DMS53 treated with DMSO at 0.1 percent for 48 hours (cell line): ENCODE data around the gene FHOD3.

Source experiments
- DNase-seq: peaks from one replicate; lab custom pipeline; 2025; ENCODE audit not compliant: unreplicated experiment; lab: John Stamatoyannopoulos, UW

Gene FHOD3

DNA sequence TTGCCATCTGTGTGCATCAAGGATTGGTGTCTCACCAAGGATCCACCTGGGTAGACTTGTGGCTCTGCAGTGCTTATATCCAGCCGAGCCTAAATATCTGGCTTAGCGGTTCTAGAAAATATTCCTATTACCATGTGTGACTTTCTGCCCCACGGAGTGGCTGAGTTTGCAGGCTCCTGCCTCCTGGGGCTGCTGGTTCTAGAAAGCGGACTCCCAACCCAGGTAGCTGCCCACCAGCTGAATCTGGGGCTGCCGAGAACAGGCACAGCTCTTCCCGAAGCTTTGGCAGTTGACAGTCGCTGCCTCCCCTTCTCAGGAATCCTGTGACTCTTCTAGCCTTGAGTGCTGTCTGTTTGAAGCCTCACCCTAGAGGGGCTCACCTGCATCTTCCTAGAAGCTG is 426.7 kb downstream of the FHOD3 start:
- no peak for DNase-seq

DNA sequence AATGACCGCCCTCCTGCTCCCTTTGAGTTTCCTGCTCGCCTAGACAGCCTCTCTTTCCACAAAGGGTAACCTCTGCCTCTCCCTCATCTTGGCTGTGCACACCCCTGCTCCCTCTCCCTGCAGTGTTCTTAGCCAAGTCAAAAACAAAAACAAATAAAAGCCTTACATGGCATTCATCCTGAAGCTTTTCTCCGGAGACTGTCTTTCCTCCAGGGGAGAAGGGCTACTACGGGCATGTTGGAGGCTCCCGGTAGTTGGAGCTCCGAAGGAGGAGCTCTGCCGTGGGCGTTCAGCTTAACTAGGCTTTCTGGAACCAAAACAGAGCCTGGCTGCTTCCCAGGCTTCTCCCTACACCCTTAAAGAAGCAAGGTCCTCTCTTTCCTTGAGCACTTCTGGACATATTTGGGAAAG is 427.1 kb downstream of the FHOD3 start:
- no peak for DNase-seq

DNA sequence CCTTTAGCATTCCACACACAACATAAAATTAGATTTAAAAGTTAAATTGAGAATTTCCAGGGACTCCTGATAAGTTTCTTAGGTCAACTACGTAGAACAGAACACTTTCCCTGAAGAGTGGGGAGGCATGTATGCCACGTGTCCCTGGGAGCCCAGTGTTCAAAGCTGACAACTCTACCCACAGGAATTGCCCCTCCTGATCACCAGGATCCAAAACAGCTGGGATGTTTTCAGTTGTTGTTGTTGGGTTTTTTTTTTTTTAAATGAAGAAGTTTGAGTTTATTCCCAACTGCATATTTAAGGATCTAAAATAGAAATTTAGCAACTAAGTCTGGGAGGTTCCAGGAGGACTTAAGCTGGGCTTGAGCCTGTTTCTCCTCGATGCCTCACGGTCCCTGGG is 430.8 kb downstream of the FHOD3 start:
- no peak for DNase-seq

DNA sequence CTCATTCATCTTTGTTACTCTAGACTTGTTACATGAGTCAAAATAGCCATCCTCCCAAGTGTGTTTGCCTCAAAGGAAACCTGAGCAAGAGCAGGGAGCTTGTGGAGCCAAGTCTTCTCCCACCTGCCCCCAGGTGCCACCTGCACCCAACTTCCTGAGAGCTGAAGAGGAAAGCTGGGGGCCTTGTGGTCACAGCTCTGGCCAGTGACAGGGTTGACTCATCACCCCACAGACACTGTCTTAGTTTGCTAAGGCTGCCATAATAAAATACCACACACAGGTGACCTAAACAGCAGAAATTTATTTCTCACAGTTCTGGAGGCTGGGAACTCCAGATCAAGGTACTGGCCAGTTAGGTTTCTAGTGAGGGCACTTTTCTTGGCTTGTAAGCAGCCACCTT is 431.7 kb downstream of the FHOD3 start:
- DNase-seq: no peak

DNA sequence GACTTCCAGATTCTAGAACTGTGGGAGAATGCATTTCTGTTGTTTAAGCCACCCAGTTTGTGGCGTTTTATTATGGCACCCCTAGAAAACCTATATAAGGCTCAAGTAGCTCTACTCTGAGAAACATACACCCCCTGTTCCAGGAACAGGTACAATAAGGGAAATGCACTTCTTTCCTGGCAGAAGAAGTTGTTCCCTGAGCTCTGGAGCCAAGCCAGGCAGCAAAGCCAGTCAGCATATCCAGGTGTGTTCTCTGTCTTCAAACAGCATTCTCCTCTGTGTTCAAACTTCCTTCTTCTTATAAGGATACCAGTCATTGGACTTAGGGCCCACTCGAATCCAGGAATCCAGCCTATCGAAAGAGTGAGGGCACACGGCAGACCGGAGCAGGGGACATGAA is 434.8 kb downstream of the FHOD3 start:
- no peak for DNase-seq

DNA sequence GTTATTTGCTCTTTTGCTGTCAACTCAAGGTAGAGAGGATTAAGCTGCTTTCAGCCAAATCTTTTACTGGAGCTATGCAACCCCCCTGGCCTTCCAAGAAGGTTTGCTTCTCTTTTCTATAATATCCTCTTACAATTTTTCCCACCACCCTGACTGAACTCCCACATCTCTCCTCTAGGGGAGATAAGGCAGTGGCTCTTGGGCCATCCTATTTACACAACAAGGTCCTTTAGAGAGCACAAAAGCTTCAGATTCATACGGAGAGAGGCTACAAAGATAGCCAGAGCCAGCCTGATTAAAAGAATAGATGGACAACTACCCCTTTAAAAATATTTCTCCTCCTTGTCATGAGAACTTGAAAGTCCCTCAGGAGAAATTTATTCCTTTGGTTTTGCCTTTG is 435.6 kb downstream of the FHOD3 start:
- no peak for DNase-seq

DNA sequence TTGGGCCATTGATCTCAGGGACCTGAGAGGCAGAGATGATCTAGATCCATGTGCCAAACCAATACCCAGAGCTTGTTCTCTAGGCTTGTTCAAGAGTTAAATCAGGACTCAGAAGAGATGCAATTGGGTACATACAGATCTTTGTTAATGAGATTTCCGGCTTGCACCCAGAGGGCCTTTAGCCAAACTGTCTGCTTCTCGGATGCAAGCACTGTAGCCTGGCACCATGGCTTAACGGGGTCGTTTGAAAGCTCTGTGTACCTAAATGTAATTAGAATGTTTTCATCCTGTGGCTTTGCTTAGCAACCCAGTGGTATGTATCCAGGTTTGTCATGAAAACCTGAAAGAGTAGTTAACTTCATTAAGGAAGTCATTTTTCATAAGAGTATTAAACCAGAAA is 437.1 kb downstream of the FHOD3 start:
- no peak for DNase-seq

DNA sequence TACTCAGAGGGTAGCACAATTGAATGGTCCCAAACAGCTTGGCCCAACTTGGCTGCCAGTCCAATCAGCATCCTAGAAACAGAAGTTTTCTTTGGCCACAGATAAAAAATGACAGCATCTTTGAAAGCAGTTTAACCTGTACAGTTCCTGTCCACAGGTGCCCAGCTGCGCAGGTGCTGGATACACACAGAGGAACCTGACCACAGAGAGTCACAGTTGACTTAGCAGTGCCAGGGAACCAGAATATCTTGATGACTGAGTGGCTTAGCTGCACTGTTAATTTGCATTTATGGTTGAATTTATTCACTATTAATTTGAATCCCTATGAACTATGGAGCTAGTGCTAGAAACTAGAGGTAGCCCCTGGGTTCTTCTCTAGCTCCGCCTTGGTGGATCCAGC is 437.6 kb downstream of the FHOD3 start:
- DNase-seq: no peak

DNA sequence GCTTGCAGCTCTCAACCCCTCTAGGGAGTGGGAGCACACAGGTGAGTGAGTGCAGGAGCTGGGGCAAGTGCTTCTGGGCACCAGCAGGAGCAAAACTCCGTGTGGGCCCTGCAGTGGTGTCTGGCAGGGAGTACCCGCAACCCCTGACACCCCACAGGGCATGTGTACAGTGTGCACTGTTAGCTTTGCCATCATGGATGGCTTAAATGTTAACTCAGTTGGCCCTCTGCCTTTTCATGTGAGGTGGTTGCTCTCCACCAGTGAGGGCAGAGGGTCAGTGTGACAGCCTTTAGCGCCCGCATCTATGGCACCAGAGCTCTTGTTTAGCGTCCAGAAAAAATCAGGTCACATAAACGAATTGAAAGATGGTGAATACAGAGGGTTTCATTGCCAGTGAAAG is 438.6 kb downstream of the FHOD3 start:
- no peak for DNase-seq

DNA sequence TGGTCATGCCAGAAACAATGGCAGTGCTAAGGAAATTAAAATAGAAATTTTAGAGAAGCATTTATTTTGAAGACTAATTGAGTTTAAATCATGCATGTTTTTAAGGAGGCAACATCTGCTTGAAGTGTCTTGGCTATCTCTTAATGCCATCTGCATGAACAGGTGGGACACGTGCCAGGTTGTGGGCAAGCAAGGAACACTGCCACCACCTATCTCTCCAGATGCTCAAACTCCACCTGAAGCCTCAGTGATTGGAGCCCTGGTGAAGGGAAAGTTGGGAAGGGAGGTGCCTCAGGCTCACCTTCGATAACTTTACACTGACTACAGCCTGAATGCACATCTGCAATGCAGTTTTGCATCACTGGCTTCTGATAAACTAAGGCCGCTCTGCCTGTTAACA is 439.8 kb downstream of the FHOD3 start:
- DNase-seq: no peak

DNA sequence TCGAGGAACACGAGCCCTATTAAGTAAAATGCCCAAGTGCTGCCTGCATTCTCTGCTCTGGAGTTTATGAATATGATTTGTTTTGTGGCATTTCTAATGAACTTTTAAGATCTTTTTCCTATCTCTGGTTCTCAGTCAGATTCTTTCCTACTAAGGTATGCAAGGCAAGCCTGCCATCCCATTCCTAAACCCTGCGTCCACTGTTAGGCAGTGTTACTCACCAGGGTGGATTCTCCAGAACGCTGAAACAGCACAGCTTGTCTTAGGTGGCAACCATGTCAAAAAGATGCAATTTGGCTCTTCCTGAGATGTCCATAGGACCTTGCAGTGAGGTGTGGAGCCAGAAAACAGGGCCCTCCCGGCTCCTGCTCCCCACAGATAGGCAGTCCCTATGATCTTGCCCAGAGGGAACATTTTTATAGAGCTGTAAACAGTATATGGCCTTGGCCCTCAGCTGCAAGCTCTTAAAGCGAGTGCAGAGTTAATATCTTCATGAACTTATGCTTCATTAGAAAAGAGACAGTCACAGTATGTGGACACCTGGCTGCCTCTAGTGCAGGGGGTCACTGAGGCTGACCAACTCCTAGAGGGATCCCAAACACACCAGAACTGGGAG is 446.9 kb downstream of the FHOD3 start:
- no peak for DNase-seq

DNA sequence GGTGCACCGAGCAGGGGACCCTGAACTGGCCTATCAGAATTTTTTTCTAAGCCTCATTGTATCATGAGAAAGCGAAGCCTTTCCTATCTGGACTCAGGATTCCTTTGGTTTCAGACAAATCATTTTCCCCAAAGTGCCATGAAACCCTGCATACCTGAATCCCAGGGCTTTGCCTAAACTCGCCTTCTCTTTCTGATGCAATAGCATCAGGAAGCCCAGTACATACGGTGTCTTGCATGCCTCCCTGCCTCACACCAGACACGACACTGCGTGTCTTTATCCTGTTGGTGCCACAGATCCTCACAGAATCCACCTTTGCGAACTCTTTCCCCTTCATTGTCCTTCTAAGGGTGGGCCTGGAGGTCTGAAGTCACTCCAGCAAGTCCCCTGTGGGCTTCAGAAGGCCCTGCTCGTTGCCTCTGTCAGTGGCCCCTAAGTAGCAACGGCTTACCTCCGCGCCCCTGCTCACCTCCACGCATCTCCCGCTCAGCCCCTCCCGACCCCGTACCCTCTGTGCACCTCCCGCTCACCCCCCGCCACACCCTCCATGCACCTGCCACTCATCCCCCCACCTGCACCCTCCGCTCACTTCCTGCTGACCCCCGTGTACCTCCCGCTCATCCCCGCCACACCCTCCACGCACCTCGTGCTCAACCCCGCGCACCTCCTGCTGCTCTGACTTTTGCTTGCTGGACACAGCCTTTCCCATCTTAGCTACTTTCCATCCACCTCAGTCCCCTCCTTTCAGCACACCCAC is 447.9 kb downstream of the FHOD3 start:
- no peak for DNase-seq

DNA sequence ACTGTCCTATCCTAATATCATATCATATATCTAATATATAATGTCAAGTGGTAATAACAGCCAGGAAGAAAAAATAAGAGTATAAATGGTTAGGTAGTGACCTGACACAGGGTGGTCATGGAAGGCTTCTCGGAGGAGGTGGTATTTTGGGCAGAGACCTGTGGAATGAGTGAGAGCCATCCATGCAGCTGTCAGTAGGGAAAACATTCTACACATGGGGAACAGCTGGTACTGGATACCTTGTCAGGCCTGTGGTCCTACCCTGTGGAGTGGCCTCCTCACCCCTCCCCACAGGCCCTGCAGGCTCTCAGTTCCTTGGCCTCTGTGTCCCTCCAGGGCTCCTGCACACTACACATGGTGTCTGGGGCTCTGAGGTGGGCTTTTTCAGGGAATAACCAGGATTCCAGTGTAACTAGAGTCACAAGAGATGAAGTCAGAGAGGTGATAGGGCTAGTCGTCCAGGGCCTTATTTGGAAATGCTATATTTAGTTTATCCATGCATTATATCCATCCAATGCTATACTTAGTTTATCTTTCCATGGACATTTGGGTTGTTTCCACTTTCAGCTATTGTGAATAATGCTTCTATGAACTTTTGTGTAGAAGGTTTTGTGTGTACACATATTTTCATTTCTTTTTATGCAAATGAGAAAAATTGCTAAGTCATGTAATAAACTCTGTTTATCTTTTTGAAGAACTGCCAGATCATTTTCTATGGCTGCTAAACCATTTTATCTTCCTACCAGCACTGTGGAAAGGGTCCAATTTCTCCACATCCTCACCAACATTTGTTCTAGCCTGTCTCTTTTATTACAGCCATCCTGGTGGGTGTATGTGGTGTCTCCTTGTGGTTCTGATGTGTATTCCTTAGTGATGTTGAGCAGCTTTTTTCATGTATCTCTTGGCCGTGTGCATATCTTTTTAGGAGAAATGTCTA is 455.7 kb downstream of the FHOD3 start:
- no peak for DNase-seq

DNA sequence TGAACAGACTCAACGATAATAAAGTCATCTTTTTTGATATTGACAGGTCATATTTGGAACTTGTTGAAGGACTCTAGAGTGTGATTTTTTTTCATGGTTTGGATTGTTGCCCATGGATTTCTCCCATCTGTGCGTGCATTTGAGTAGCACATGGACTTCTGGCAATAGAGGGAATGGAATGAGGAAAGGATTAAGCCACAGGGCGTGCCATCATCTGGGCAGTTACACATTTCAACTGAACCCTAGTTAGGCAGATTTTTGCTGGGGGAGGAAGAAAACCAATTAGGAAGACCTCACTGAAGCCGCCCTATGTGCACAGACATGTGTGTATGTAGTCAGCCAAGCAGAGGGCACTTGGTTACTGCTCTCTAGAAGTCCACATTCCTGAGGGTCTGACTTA is 458.7 kb downstream of the FHOD3 start:
- DNase-seq: no peak

DNA sequence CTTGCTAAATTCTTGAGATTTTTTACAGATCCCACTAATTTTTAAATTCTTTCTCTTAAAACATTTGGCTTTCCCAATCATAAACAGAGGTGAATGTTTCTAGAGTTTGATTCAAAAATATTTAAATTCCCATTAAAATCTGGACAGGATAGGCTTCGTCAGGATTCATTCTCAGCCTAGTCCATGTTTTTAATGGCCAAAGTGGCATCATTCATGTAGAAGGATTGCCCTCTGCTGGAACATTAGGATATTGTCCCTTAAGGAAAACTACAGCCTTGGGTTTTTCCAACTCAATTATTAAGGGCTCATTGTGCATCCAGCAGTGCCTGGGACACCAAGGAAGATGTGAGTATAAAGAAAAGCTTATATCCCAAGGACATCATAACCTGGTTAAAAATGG is 459.6 kb downstream of the FHOD3 start:
- DNase-seq: peak; percentile 54

DNA sequence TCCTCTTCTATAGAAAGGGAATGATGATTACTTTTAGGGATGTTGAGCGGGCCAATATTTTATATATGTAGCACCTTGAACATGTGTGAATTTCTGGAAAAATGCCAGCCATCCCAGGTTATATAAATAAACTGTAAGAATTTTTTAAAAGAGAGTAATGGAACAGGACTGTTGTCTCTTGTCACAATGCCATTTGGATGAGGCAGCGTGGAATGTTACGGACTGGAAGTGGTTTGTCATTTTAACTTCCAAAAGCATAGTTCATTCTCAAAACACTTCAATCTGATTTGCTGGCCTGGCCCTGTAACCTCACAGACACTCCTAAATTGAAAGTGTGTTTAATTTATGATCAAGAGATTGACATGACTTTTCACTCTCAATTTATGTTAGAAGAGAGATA is 460.5 kb downstream of the FHOD3 start:
- DNase-seq: no peak

DNA sequence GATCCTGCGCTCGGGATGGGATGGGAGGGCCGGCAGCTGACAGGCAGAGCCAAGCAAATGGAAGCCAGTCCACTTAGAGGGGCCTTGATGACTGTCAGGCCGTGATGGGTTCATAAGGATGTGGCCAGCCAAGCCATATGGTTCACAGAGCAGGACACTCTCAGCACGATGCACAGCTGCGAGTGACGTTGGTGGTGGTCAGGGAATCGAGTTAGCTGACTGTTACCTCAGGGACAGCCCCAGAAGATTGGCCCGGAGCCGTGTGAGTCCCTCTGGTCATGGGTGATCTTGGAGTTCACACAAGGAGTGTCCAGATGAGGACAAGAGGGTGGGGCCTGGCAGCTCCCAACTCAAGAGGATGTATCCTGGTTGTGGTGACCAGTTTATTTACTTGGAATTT is 461.1 kb downstream of the FHOD3 start:
- no peak for DNase-seq

DNA sequence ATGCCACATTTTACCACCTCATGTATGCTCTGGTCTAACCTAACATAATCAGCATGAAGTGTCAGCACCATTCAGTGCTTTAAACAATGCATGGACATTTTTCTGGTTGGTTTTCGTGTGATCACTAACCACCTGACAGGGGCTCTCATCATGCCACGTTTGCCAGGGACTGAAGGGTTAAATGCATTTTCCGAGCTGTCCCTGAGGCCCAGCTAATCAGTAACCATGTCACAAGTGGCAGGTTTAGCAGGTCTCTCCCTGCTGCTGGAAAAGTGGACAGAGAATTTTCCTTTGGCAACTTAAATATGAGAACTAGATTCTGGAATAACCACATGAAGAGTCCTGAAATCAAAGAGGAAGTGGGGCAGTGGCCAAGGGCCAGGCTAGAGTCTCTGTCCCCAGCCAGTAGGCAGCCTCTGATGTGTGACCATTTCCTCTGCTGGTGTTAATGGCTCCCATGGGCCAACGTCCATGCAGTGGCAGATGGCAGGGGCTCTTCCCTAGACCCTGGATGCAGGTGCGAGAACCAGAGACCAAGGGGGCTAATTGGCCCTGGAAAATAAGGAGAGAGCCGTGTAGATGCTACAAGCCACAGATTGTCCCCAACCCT is 461.8 kb downstream of the FHOD3 start:
- no peak for DNase-seq

DNA sequence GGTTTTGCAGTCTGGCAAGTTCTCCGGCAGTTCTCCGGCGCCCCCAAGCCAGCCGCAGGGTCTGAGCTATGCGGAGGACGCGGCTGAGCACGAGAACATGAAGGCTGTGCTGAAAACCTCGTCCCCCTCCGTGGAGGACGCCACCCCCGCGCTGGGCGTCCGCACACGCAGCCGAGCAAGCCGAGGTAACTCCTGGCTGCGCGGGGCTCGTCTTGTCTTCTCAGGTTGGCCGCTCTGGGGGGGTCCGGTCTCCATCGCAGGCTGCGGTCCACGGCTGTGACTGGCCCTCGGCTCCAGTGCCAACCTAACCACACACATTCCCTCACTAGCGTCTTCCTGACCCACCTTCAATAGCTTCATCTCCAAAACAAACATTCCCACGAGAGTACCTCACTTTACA is 463.1 kb downstream of the FHOD3 start:
- DNase-seq: no peak

DNA sequence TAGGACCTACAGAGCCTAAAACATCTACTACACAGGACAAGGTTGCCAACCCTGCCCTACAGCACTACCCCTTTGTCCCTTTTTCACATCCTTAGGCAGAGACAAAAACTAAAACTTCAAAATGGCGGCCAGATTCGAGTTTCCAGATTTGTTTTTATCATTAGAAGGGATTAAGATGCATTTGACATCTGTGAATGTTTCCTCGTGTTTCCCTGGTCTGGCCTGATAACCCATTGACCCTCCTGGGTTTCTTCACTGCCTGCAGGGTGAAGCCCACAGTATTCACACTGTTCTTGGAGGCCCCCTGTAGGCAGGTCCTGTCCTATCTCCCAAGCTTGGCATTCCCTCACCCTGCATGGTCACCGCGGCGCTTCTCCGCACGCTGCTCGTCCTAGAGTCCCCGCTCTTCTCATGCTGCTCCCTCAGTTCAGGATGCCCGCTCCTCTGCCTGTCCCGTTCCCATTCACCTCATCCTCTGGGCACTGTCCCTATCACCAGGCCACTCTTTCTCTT is 463.7 kb downstream of the FHOD3 start:
- no peak for DNase-seq

DNA sequence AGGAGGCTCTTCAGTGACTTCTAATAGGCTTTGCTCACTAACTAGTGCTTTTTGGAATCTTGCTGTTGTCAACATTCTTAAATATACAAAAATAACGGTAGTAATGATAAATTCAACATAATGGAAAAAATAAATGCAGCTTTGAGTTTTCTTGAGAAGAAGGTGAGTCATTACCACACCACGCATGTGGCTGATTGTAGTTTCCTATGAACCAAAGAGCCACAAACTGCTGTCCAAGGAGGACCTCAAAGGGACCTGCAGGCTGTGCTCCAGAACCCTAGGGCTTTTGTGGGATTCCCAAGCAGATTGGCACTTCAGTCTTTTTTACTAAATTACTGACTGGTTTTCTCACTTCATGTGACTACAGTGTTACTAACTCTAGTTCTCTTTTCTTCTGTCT is 464.6 kb downstream of the FHOD3 start:
- DNase-seq: no peak
